Thyroid gland (tissue), 4 donors: ENCODE data around the gene ANXA8.
"Not testable (repeated sequence)": the region's sequence is repeated elsewhere in the genome, so short reads cannot be mapped to it uniquely, and the experiment has no call there.

Experiments
- CTCF ChIP-seq, 6 experiments: fragments of 200-600 bp in 3 of 6; fragments of 450-650 bp in 3 of 6; sonication (generic) in 3 of 6; IDR thresholded peaks; one replicate each; pipeline ENCODE4 v1.5.1; 2016 to 2019; ENCODE audit warnings: antibody characterized with exemption in 6 of 6, mild to moderate bottlenecking in 2 of 6, inconsistent platforms in 1 of 6, moderate library complexity in 1 of 6
- POLR2A ChIP-seq, 2 donors: fragments of 450-650 bp; IDR thresholded peaks; one replicate each; pipeline ENCODE4 v1.6.1; 2017; ENCODE audit warnings: antibody characterized with exemption in 2 of 2, mild to moderate bottlenecking in 2 of 2, moderate library complexity in 1 of 2

DNA sequence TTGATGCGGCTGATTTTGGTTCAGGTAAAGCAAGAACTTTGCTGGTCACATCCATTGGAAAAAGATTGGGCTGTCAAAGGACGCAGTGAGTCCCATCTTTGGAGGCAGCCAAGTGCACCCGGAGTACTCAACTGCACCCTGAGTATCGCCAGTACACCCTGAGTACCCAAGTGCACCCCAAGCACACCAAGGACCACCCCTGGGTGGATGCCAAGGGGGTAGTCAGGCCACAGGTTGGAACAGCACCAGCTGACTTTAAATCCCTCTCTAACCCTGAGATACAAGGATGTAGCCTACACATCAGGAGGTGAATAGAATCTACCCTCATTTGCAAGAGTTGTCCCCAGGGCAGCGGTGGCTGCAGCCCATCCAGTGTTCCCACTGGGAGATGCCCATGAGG lies 16.5 kb downstream of the ANXA8 start:
- TF ChIP-seq POLR2A, CTCF (IDR thresholded peaks at IDR 0.05): not testable (repeated sequence)
